ENCODE data around the gene EHF.

DNA sequence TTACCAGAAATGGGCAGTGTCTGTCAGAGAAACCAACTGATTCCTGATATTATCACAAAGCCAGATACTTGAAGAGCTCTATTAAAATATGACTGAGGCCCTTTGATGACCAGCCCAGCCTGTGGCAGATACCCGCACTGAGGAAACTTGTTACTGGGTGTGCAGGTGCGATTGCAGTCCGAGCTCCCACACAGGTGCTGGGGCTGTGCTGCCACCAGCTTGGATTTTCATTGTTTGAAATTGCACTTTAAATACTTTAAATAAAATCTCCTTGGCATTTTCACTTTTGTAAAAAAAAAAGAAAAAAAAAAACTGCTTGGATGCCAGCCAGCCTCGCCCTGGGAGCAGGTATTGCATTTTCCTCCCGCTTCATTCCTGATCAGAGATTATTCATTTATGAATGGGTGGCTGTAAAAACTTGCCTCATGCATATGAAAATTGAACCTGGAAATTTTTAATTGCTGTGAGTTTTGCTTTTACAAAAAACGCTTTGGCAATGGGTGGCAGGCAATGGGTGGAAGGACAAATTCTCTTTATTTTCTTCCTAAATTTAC lies 21.2 kb downstream of the EHF start:
- TF ChIP-seq EZH2 (IDR thresholded peaks at IDR 0.05) (no peak), POLR2AphosphoS5 (IDR thresholded peaks at IDR 0.05; ENCODE audit: borderline replicate concordance, low read depth, low read length) (no peak)

Data from SK-N-MC (cell line).